Loucy (cell line): ENCODE measurements around the gene FFAR3.

ENCODE experiments used
- H2AFZ ChIP-seq: fragments of 200-600 bp; sonication (generic); 2 replicates; pipeline ENCODE4 v1.6.0; 2016; ENCODE audit warnings: antibody characterized with exemption, mild to moderate bottlenecking, low read length, moderate library complexity
- H3F3A ChIP-seq: fragments of 200-600 bp; 2 replicates; pipeline ENCODE4 v1.6.0; 2016; ENCODE audit warnings: antibody characterized with exemption, low read depth, mild to moderate bottlenecking
- H3K27me3 ChIP-seq: fragments of 200-600 bp; sonication (generic); 2 replicates; pipeline ENCODE4 v1.6.1; 2014; ENCODE audit warnings: low read length, mild to moderate bottlenecking; ENCODE audit not compliant: insufficient read depth, poor library complexity, severe bottlenecking
- H3K36me3 ChIP-seq: fragments of 200-600 bp; sonication (generic); 2 replicates; pipeline ENCODE4 v1.6.1; 2016; ENCODE audit warnings: low read length; ENCODE audit not compliant: insufficient read depth
- H3K4me1 ChIP-seq: fragments of 200-600 bp; sonication (generic); 2 replicates; pipeline ENCODE4 v1.5.1; 2014; ENCODE audit warnings: low read length, mild to moderate bottlenecking; ENCODE audit not compliant: insufficient read depth, poor library complexity, severe bottlenecking
- H3K4me2 ChIP-seq: fragments of 200-600 bp; sonication (generic); 2 replicates; pipeline ENCODE4 v1.6.0; 2014; ENCODE audit warnings: antibody characterized with exemption, low read length, low read depth, mild to moderate bottlenecking; ENCODE audit not compliant: poor library complexity, severe bottlenecking
- H3K4me3 ChIP-seq: fragments of 200-600 bp; sonication (generic); 2 replicates; pipeline ENCODE4 v1.5.1; 2014; ENCODE audit warnings: low read length, mild to moderate bottlenecking, mixed read lengths; ENCODE audit not compliant: poor library complexity, severe bottlenecking
- H3K79me2 ChIP-seq: fragments of 200-600 bp; sonication (generic); 2 replicates; pipeline ENCODE4 v1.6.1; 2014; ENCODE audit warnings: low read length; ENCODE audit not compliant: insufficient read depth
- H3K9ac ChIP-seq: fragments of 200-600 bp; sonication (generic); 2 replicates; pipeline ENCODE4 v1.6.0; 2014; ENCODE audit warnings: mild to moderate bottlenecking, low read depth, low read length, moderate library complexity; ENCODE audit not compliant: poor library complexity, severe bottlenecking
- H3K9me2 ChIP-seq: fragments of 200-600 bp; sonication (generic); replicated peaks from 2 replicates; pipeline ENCODE4 v1.6.1; 2016; ENCODE audit warnings: low read depth, low read length, mixed read lengths
- H3K9me3 ChIP-seq: fragments of 200-600 bp; sonication (generic); 2 replicates; pipeline ENCODE4 v1.6.1; 2014; ENCODE audit warnings: mild to moderate bottlenecking, antibody characterized with exemption, low read length, low read depth; ENCODE audit not compliant: insufficient read depth
- H4K20me1 ChIP-seq: fragments of 200-600 bp; sonication (generic); 2 replicates; pipeline ENCODE4 v1.6.0; 2014; ENCODE audit warnings: antibody characterized with exemption, low read length, mild to moderate bottlenecking; ENCODE audit not compliant: insufficient read depth, poor library complexity, severe bottlenecking
- EZH2phosphoT487 ChIP-seq: fragments of 200-600 bp; IDR thresholded peaks from 2 replicates; pipeline ENCODE4 v1.6.1; 2018; ENCODE audit warnings: antibody characterized with exemption, mild to moderate bottlenecking, moderate library complexity, borderline replicate concordance
- TF ChIP-seq, protein P1 (sequence below): fragments of 200-600 bp; sonication (generic); conservative IDR thresholded peaks from 2 replicates; pipeline ENCODE4 v1.5.1; 2014; ENCODE audit warnings: mild to moderate bottlenecking, antibody characterized with exemption, low read length

Gene FFAR3

DNA sequence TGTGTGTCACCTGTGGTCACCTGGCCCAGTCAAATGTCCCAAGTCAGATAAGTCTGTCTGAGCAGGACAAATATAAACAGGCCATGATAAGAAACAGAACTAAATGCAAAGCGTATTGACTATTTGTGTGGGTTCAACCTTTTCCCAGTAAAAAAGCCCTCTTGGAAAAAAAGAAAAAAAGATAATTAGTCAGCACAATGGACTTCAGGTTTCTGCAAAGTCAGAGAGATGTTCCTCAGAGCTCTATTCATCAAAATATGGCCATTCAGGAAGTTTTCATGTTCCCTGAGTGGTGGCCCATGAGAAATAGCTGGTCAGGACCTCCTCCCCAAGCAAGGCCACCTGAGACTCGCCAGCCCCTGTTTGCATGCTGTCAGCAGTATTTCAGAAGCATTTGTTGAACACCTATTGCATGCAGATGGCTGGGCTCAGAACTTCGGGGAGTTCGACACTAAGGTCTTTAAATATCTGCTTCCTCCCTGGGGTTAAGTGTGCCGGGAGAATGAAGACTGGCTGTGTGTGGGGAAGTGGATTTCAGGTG is 2.7 kb downstream of the FFAR3 start:
- Histone ChIP-seq H3K9me2 (no peaks in the 10 kb centered on the region), H3F3A (no peaks in the 10 kb centered on the region), H2AFZ (0 out of 2 replicates have a peak overlapping the region, but pooled peaks have one; percentile 18), H4K20me1 (no peaks in the 10 kb centered on the region), H3K36me3 (no peaks in the 10 kb centered on the region), H3K79me2 (no peaks in the 10 kb centered on the region), H3K9me3 (no peaks in the 10 kb centered on the region), H3K9ac (no peak overlapping the region), H3K4me2 (no peak overlapping the region), H3K4me3 (no peak overlapping the region), H3K4me1 (peaks cover 3% of the 10 kb centered on the region), H3K27me3 (no peaks in the 10 kb centered on the region)
- no peak for TF ChIP-seq EZH2phosphoT487
- TF ChIP-seq, protein P1, sequence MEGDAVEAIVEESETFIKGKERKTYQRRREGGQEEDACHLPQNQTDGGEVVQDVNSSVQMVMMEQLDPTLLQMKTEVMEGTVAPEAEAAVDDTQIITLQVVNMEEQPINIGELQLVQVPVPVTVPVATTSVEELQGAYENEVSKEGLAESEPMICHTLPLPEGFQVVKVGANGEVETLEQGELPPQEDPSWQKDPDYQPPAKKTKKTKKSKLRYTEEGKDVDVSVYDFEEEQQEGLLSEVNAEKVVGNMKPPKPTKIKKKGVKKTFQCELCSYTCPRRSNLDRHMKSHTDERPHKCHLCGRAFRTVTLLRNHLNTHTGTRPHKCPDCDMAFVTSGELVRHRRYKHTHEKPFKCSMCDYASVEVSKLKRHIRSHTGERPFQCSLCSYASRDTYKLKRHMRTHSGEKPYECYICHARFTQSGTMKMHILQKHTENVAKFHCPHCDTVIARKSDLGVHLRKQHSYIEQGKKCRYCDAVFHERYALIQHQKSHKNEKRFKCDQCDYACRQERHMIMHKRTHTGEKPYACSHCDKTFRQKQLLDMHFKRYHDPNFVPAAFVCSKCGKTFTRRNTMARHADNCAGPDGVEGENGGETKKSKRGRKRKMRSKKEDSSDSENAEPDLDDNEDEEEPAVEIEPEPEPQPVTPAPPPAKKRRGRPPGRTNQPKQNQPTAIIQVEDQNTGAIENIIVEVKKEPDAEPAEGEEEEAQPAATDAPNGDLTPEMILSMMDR, result no peak

DNA sequence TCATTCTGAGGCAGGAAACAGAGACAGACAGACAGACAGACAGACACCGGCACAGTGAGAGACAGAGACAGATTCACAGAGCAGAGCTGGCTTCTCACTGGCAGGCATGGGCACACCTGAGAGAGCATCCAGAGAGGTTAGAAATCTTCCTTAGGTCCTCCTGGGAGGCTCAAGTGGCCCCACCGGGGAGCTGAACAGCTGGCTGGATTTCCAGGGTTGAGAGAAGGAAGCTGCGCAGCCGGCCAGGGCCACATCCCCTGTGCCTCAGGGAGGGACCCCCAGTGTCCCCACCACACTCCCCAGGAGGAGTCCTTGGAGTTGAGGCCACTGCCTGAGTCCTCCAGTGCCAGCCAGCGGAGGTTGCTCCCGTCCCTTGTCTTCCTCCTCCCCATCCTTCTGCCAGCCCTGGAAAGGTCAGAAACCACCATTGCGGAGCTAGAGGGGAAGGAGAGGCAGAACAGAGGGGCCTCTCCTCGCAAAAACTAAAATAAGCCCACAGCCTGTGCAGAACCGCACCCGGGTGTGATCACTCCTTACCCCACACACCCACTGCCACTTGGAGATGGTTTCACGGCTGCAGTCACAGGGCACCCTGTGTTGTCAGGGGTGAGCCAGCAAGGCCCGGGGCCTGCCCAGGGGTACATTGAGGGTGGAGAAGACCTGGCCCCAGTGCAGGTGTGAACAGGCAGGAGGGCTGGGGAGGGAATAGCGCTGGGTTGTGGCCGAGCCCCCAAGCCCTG is 4.2 kb downstream of the FFAR3 start:
- Histone ChIP-seq H3K9me3 (no peaks in the 10 kb centered on the region), H3K4me3 (no peak overlapping the region), H3K4me1 (peaks cover 3% of the 10 kb centered on the region), H3K79me2 (no peaks in the 10 kb centered on the region), H3K27me3 (no peaks in the 10 kb centered on the region), H2AFZ (no peak overlapping the region), H3K9ac (no peak overlapping the region), H3K9me2 (no peaks in the 10 kb centered on the region), H4K20me1 (no peaks in the 10 kb centered on the region), H3F3A (no peaks in the 10 kb centered on the region), H3K36me3 (no peaks in the 10 kb centered on the region), H3K4me2 (no peak overlapping the region)
- TF ChIP-seq EZH2phosphoT487, result no peak
- TF ChIP-seq, protein P1, result no peak

DNA sequence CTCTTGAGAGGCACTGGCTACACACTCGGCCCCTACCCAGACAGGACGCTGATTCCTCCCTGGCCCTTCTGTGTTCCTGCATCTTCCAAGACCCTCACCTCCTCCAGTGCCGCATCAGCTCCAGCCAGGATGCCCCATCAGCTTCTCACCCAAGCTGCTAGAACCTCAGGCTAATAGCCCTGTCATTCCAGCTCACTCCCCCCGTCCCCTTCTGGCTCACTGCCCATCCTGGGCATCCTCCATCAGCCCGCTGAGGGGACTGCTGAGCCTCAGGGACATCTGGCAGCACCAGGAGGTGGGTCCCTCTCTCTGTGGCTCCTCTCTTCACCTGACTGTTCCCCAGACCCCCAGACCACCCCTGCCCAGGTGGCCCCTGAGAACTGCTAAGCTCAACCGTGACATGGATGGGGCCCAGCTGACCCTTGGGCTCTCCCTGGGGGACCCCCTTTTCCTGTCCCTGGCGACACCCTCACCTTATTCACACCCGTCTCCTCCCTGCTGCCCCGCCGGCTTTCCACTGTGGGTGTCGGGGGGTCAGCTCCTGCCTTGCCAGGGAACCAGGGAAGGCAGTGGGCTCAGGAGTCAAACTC is 4.8 kb downstream of the FFAR3 start:
- Histone ChIP-seq H3K4me3 (no peak overlapping the region), H2AFZ (no peak overlapping the region), H3K9me2 (no peaks in the 10 kb centered on the region), H3K79me2 (no peaks in the 10 kb centered on the region), H3K36me3 (no peaks in the 10 kb centered on the region), H3F3A (no peaks in the 10 kb centered on the region), H3K27me3 (no peaks in the 10 kb centered on the region), H3K9me3 (no peaks in the 10 kb centered on the region), H4K20me1 (no peaks in the 10 kb centered on the region), H3K4me2 (no peak overlapping the region), H3K9ac (no peak overlapping the region), H3K4me1 (peaks cover 2% of the 10 kb centered on the region)
- no peak for TF ChIP-seq EZH2phosphoT487
- TF ChIP-seq, protein P1, result no peak
